Ascending aorta (tissue), 2 donors: ENCODE data around the gene NOM1. TPM values are rescaled to one million over a fixed set of nuclear protein-coding genes. Genes with fewer than 3 reads are reported as not detected.

Experiments used
- DNase-seq, 2 donors: peaks; one replicate each; pipeline ENCODE4 v3.0.0-alpha.2; 2019; ENCODE audit warnings: low spot score in 2 of 2
- H3K27ac ChIP-seq, 2 donors: fragments of 200-600 bp; sonication (generic); one replicate each; pipeline ENCODE4 v1.5.1; 2016 to 2017; ENCODE audit warnings: mild to moderate bottlenecking in 1 of 2
- H3K27me3 ChIP-seq: fragments of 200-600 bp; sonication (generic); one replicate; pipeline ENCODE4 v1.5.1; 2017
- H3K36me3 ChIP-seq, 2 donors: fragments of 200-600 bp; sonication (generic); one replicate each; pipeline ENCODE4 v1.5.1; 2016
- H3K4me1 ChIP-seq, 2 donors: fragments of 200-600 bp; sonication (generic); one replicate each; pipeline ENCODE4 v1.5.1; 2016 to 2017; ENCODE audit warnings: mild to moderate bottlenecking in 1 of 2
- H3K4me3 ChIP-seq, 2 donors: fragments of 200-600 bp; sonication (generic); one replicate each; pipeline ENCODE4 v1.5.1; 2016 to 2017; ENCODE audit warnings: mild to moderate bottlenecking in 1 of 2
- H3K9me3 ChIP-seq, 2 donors: fragments of 200-600 bp; sonication (generic); one replicate each; pipeline ENCODE4 v1.5.1; 2016
- intact Hi-C: fragments of 100-400 bp; cut with DNase I; formaldehyde crosslinking; loops from one replicate; pipeline ENCODE4 v1.15.1; 2023
- total RNA-seq: library from RNA; depleted of rRNA; stranded (reverse); fragments of >200 nt; gene quantifications from one replicate; pipeline ENCODE4 v1.1.0, GENCODE V29; 2016
- TF ChIP-seq, protein P1 (sequence below), 3 experiments: fragments of 200-600 bp in 2 of 3; fragments of 450-650 bp in 1 of 3; sonication (generic) in 2 of 3; IDR thresholded peaks; one replicate each; pipeline ENCODE4 v1.5.1; 2016 to 2019; ENCODE audit warnings: antibody characterized with exemption in 3 of 3, mild to moderate bottlenecking in 1 of 3, moderate library complexity in 1 of 3

NOM1 gene
- total RNA-seq, 1 donor from 2014 or later: 16.1 TPM

DNA sequence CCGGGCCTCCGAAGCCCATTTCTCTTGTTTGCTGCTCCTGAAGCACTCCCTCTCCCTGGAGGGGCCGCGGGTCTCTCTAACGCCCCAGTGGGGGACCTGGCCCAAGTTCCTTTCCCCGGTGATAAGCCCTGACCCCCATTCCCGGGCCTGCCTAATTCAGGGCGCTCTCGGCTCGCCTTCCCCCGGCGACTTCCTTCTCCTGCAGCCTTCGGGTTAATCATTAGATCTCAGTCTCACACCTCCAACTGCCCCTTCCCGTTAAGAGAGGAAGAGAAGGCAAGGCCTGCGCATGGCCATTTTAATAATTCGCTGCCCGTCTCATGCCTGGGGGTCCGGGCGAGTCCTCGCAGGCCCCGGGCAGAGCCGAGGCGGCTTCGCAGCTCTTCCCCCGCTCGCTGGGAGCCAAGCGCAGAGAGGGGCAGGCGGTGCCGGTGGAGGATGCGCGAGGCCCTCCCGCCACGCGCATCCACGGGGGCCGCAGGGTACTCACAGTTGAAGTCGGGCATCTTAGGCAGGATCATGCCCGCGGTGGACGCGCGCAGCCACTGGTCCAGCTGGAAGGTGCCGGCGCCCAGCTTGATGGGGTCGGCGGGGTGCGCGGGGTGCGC, 59.8 kb downstream of the NOM1 start:
- no peaks in the 10 kb centered on the region for H3K36me3 ChIP-seq
- peaks cover 2 to 3% of the 10 kb centered on the region in 2 donors for H3K4me1 ChIP-seq
- intact Hi-C loops: no loop called here
- peak overlapping the region in 1 of 2 donors; percentile 35 for H3K4me3 ChIP-seq
- peaks cover 24% of the 10 kb centered on the region for H3K27me3 ChIP-seq
- H3K27ac ChIP-seq: no peak overlapping the region
- DNase-seq: no peak
- H3K9me3 ChIP-seq: no peaks in the 10 kb centered on the region
- TF ChIP-seq, protein P1, sequence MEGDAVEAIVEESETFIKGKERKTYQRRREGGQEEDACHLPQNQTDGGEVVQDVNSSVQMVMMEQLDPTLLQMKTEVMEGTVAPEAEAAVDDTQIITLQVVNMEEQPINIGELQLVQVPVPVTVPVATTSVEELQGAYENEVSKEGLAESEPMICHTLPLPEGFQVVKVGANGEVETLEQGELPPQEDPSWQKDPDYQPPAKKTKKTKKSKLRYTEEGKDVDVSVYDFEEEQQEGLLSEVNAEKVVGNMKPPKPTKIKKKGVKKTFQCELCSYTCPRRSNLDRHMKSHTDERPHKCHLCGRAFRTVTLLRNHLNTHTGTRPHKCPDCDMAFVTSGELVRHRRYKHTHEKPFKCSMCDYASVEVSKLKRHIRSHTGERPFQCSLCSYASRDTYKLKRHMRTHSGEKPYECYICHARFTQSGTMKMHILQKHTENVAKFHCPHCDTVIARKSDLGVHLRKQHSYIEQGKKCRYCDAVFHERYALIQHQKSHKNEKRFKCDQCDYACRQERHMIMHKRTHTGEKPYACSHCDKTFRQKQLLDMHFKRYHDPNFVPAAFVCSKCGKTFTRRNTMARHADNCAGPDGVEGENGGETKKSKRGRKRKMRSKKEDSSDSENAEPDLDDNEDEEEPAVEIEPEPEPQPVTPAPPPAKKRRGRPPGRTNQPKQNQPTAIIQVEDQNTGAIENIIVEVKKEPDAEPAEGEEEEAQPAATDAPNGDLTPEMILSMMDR (IDR thresholded peaks at IDR 0.05): no peak

DNA sequence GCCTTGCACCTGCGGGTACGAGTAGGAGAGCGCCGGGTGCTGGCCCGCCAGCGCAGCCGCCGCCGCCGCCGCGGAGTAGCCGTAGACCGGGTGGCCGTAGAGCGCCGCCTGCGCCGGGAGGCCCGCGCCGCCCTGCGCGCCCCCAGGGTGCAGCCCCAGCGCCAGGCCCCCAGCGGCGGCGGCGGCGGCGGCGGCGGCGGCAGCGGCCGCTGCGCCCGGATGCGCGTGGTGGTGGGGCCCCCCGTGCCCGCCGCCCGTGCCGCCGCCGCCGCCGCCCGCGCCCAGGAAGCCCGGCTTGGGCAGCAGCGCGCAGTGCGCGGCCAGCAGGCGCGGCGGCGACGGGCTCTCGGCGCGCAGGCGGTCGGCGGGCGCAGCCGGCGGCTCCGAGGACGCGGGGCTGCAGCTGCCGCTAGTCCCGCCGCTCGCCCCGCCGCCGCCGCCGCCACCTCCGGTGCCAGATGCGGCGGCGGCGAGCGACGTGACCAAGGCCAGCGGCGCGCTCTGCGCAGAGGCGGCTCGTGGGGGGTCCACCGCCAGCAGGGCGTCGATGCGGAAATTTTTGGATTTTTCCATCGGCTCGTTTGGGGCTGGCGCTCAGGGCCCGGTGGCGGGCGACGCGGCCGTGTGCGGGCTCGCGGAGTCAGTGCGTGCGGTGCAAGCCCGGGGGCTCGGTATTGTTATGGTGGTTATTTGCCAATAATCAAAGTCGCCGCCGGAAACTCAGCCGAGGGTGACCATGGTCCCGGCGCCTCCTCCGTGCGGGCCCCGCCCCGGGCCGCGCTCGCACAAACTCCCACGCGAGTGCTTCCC, 60.5 kb downstream of the NOM1 start:
- Histone ChIP-seq H3K4me3 (peak overlapping the region; percentile 47 to 61), H3K36me3 (no peaks in the 10 kb centered on the region), H3K27ac (no peak overlapping the region), H3K27me3 (peaks cover 20% of the 10 kb centered on the region), H3K9me3 (no peaks in the 10 kb centered on the region), H3K4me1 (peaks cover 2 to 3% of the 10 kb centered on the region in 2 donors)
- intact Hi-C loops: no loop called here
- TF ChIP-seq, protein P1 (IDR thresholded peaks at IDR 0.05): no peak
- no peak for DNase-seq

DNA sequence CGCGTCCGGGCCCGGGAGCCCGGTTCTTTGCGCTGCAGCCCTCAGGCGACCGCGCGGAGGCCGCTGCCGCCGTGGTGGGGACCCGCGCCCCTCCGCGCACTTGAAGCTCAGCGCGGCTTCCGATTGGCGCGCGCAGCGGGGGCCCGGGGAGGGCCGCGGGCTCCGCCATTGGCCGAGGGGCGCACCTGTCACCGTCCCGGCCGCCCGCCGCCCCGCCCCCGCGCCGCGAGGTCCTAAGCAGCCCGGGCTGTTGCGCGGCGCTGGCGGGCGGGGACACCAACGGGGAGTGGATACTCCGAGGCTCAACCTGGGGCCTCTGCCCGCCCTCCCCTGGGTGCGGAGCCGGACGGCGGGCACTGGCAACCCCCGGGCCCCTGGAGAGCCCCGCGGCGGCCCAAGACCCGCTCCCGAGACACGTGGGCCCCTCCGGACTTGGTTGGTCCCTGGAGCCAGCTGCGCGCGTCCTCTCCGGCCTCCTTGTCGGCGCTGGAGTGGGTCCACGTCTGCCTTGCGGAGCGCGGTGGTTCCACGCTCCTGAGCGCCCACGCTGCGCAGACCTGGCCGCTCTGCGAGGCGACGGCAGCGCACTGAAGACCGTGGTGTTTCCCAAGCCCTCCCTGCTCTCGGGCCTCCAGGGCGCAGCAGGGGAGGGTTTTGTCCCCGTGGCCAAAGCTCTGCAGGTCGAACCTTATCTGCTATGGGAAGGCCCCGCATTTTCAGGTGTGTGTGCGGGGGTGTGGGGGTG, 61.2 kb downstream of the NOM1 start, which contains the start of gene MNX1:
TSS of gene MNX1 (minus strand) at position 76 of the 745 bp plus-strand sequence. CDS start 313 bp downstream, outside the sequence.
- Histone ChIP-seq H3K4me3 (peak within 1 kb of the TSS; percentile 47 to 61), H3K27ac (no peak within 1 kb of the TSS), H3K4me1 (peaks cover 2 to 3% of the 10 kb centered on the region in 2 donors), H3K36me3 (no peaks in the 10 kb centered on the region), H3K27me3 (peaks cover 20% of the 10 kb centered on the region), H3K9me3 (no peaks in the 10 kb centered on the region)
- intact Hi-C loops: no loop called here
- TF ChIP-seq, protein P1 (IDR thresholded peaks at IDR 0.05): no peak
- no peak for DNase-seq

DNA sequence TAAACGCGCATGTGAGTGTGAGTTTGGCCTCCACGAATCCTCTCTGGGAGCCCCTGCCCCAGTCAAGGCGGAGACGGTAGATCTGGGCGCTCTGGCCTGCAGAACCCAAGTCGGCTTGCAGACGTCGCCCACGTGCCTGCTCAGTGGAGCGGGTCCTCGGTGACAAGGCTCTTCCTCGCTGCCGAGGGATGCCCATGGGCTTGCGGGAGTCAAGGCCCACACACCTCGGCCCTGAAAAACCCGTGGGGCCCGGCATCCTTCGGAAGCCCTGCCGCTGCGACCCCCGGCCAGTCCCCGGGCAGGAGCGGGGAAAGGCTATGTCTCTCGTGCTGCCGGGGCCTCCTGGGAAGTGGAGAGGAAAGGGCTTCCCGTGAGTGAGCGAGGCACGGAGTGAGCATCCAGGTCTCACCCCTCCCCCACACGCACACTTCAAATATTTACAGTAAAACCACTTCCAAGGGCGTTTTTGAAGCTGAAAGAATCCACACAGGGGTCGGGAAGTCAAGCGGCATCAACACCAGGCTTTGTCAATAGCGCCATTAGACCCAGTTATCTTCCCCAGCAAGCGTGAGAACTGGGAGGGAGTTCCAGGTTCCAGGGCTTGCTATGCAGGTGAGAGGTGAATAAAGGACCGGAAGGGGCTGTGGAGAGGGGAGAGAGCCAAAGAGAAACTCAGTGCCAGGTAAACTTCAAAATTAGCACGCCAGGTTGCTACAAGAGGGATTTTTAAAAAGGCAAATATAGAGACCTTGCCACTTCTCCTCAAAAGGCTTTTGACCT, 62.0 kb downstream of the NOM1 start:
- Histone ChIP-seq H3K27ac (no peak overlapping the region), H3K27me3 (peaks cover 13% of the 10 kb centered on the region), H3K9me3 (no peaks in the 10 kb centered on the region), H3K36me3 (no peaks in the 10 kb centered on the region), H3K4me3 (peak overlapping the region in 1 of 2 donors; percentile 61), H3K4me1 (peaks cover 2 to 3% of the 10 kb centered on the region in 2 donors)
- TF ChIP-seq, protein P1 (IDR thresholded peaks at IDR 0.05): no peak
- DNase-seq: no peak
- intact Hi-C loops: no loop called here

DNA sequence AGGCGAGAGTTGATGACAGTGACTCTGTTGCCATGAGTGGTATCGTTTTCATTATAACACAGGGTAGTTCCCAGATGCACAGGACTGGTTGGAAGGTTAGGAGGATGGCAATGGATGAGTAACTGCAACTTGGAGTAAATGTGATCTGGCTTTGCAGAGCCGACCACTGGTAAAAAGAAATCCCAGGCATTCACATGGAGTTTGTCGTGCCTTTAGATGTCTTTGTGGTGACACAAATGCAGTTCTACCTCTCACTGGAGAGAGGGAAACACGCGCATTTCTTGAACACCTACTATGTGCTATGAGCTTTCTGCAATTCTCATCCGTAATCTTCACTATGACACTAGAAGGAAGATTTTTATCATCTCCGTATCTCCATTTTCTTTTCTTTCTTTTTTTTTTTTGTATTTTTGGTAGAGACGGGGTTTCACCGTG, 62.6 kb downstream of the NOM1 start:
- Histone ChIP-seq H3K4me1 (peaks cover 2 to 3% of the 10 kb centered on the region in 2 donors), H3K9me3 (no peaks in the 10 kb centered on the region), H3K27me3 (peaks cover 11% of the 10 kb centered on the region), H3K27ac (no peak overlapping the region), H3K4me3 (no peak overlapping the region), H3K36me3 (no peaks in the 10 kb centered on the region)
- DNase-seq: no peak
- intact Hi-C loops: no loop called here
- TF ChIP-seq, protein P1 (IDR thresholded peaks at IDR 0.05): no peak
